Cardiac muscle cell (in vitro differentiated cells and primary cell): ENCODE results near the gene FSD2. TPM values are rescaled to one million over a fixed set of nuclear protein-coding genes. Genes with fewer than 3 reads are reported as not detected.
"Not testable (repeated sequence)": the region's sequence is repeated elsewhere in the genome, so short reads cannot be mapped to it uniquely, and the experiment has no call there.

Experiments used
- DNase-seq, 2 donors: peaks; one replicate each; pipeline versions ENCODE4 v3.0.0 to v3.0.0-alpha.2; 2010 to 2017; ENCODE audit warnings: low read depth in 1 of 2, low spot score in 1 of 2
- H3K27ac ChIP-seq: fragments of 200-600 bp; sonication (generic); 2 replicates; pipeline ENCODE4 v1.5.1; 2016
- H3K27me3 ChIP-seq: fragments of 200-600 bp; sonication (generic); 2 replicates; pipeline ENCODE4 v1.6.0; 2016; ENCODE audit warnings: control low read depth
- H3K36me3 ChIP-seq: fragments of 200-600 bp; sonication (generic); 2 replicates; pipeline ENCODE4 v1.5.1; 2016; ENCODE audit warnings: control low read depth
- H3K4me1 ChIP-seq: fragments of 200-600 bp; sonication (generic); 2 replicates; pipeline ENCODE4 v1.8.1; 2017; ENCODE audit warnings: low read depth, mild to moderate bottlenecking, mixed run types
- H3K4me3 ChIP-seq: fragments of 200-600 bp; sonication (generic); 2 replicates; pipeline ENCODE4 v1.5.1; 2016; ENCODE audit warnings: mild to moderate bottlenecking
- H3K9me3 ChIP-seq: fragments of 200-600 bp; sonication (generic); 2 replicates; pipeline ENCODE4 v1.5.1; 2017; ENCODE audit warnings: low read depth, mild to moderate bottlenecking, control low read depth
- CTCF ChIP-seq: IDR thresholded peaks from 2 replicates; pipeline ENCODE4 v1.5.1; 2012; ENCODE audit warnings: low read depth, mild to moderate bottlenecking, low read length
- polyA plus RNA-seq: library from polyadenylated mRNA; unstranded; fragments of >200 nt; fragmentation: Nextera tagmentation; extraction: Ambion mirVana; gene quantifications from 2 replicates; pipeline ENCODE4 v1.2.1, GENCODE V29; 2016
- total RNA-seq: library from RNA; depleted of rRNA; stranded (reverse); fragments of >200 nt; gene quantifications from 2 replicates; pipeline ENCODE4 v1.2.3, GENCODE V29; 2016

Gene FSD2
- total and polyA plus RNA-seq, 2 experiments from 2014 or later: 14.9 to 44.9 TPM

GRCh38 chr15:82767163-82767829 is 38.6 kb downstream of the FSD2 start:
- no peak for TF ChIP-seq CTCF
- Histone ChIP-seq H3K27ac (no peak overlapping the region), H3K4me1 (no peaks in the 10 kb centered on the region)

GRCh38 chr15:82766201-82766600 is 39.7 kb downstream of the FSD2 start:
- DNase-seq, H3K9me3 ChIP-seq, H3K4me1 ChIP-seq, H3K27ac ChIP-seq, H3K27me3 ChIP-seq, H3K4me3 ChIP-seq: not testable (repeated sequence)
- H3K36me3 ChIP-seq: peaks cover 24% of the 10 kb centered on the region

More at GRCh38 chr15:82767163-82767829, 38.6 kb downstream of the FSD2 start:
- Histone ChIP-seq H3K27me3 (no peaks in the 10 kb centered on the region), H3K36me3 (peaks cover 18% of the 10 kb centered on the region), H3K4me3 (no peak overlapping the region), H3K9me3 (no peaks in the 10 kb centered on the region)
- DNase-seq: no peak

GRCh38 chr15:82764740-82765139 is 41.1 kb downstream of the FSD2 start:
- TF ChIP-seq CTCF: no peak

GRCh38 chr15:82764117-82764490 is 41.8 kb downstream of the FSD2 start:
- H3K9me3 ChIP-seq: no peaks in the 10 kb centered on the region
- no peak for DNase-seq
- H3K4me1 ChIP-seq: no peaks in the 10 kb centered on the region
- no peak overlapping the region for H3K27ac ChIP-seq
- H3K27me3 ChIP-seq: no peaks in the 10 kb centered on the region
- TF ChIP-seq CTCF: no peak
- H3K4me3 ChIP-seq: no peak overlapping the region
- H3K36me3 ChIP-seq: peaks cover 24% of the 10 kb centered on the region

More at GRCh38 chr15:82764740-82765139, 41.1 kb downstream of the FSD2 start:
- no peaks in the 10 kb centered on the region for H3K4me1 ChIP-seq
- H3K36me3 ChIP-seq: peaks cover 24% of the 10 kb centered on the region
- H3K27me3 ChIP-seq: no peaks in the 10 kb centered on the region
- H3K27ac ChIP-seq: no peak overlapping the region
- no peaks in the 10 kb centered on the region for H3K9me3 ChIP-seq
- H3K4me3 ChIP-seq: no peak overlapping the region
- DNase-seq: no peak

GRCh38 chr15:82763361-82764116 is 42.3 kb downstream of the FSD2 start:
- Histone ChIP-seq H3K4me1 (no peaks in the 10 kb centered on the region), H3K27me3 (no peaks in the 10 kb centered on the region), H3K9me3 (no peaks in the 10 kb centered on the region), H3K27ac (no peak overlapping the region), H3K4me3 (no peak overlapping the region), H3K36me3 (peaks cover 19% of the 10 kb centered on the region)
- no peak for TF ChIP-seq CTCF
- no peak for DNase-seq

GRCh38 chr15:82751308-82751707 is 54.6 kb downstream of the FSD2 start:
- peak overlapping the region; percentile 89 for H3K27ac ChIP-seq
- TF ChIP-seq CTCF: no peak

More at GRCh38 chr15:82751308-82751707, 54.6 kb downstream of the FSD2 start:
- H3K27me3 ChIP-seq: no peaks in the 10 kb centered on the region
- DNase-seq: no peak
- no peaks in the 10 kb centered on the region for H3K9me3 ChIP-seq
- peaks cover 18% of the 10 kb centered on the region for H3K36me3 ChIP-seq
- H3K4me3 ChIP-seq: peak overlapping the region; percentile 72
- H3K4me1 ChIP-seq: peaks cover 9% of the 10 kb centered on the region
